HCT116 (cell line): ENCODE data around the gene PCCA. TPM values are rescaled to one million over a fixed set of nuclear protein-coding genes. Genes with fewer than 3 reads are reported as not detected.

ENCODE experiments used
- ATAC-seq: fragments of 200-7000 bp; cut with Tn5 transposase; 2 replicates; pipeline ENCODE4 v1.9.1; 2020; ENCODE audit warnings: mild to moderate bottlenecking, moderate library complexity
- BruUV-seq: library from RNA; stranded (reverse); fragments of 400-500 nt; replicated peaks from 2 replicates; lab custom pipeline; 2021; lab: Mats Ljungman, UMichigan
- CTCF ChIA-PET: fragments of 300-600 bp; sonication (Branson Sonifier 250); formaldehyde crosslinking; loops from one replicate; lab custom pipeline; 2021; ENCODE audit warnings: antibody characterized with exemption; lab: Charles Lee
- POLR2A ChIA-PET: fragments of 300-600, 350-600 bp; sonication (Branson Sonifier 250); formaldehyde crosslinking; loops from one replicate; lab custom pipeline; 2021; ENCODE audit warnings: antibody characterized with exemption; lab: Charles Lee
- RAD21 ChIA-PET, 2 experiments: fragments of 300-600 bp; sonication (Branson Sonifier 250); formaldehyde crosslinking; loops; one replicate each; lab custom pipeline; 2023; ENCODE audit warnings: low total read pairs in 2 of 2; ENCODE audit not compliant: uncharacterized antibody in 2 of 2, unreplicated experiment in 2 of 2, low non-redundant PET in 1 of 2; lab: Charles Lee
- DNase-seq: peaks from one replicate; pipeline ENCODE4 v3.0.0-alpha.2; 2010; ENCODE audit warnings: low read depth, low spot score
- H2AFZ ChIP-seq: fragments of 200-600 bp; shearing (Covaris generic), sonication (generic); 2 replicates; pipeline ENCODE4 v1.6.1; 2017; ENCODE audit warnings: low read depth, mixed run types, mixed read lengths, antibody characterized with exemption, low read length; ENCODE audit not compliant: poor library complexity, severe bottlenecking
- H3K27ac ChIP-seq: 2 replicates; pipeline ENCODE4 v1.5.1; 2012; ENCODE audit warnings: low read depth, low read length
- H3K27me3 ChIP-seq: fragments of 200-600 bp; sonication (generic); 2 replicates; pipeline ENCODE4 v1.6.1; 2016; ENCODE audit warnings: mixed run types, low read length, mixed read lengths; ENCODE audit not compliant: insufficient read depth
- H3K36me3 ChIP-seq, 2 experiments: fragments of 200-500 bp in 1 of 2; fragments of 200-600 bp in 1 of 2; sonication (Bioruptor generic) in 1 of 2; sonication (generic) in 1 of 2; 2 replicates each; pipeline versions ENCODE4 v1.5.1 to v1.6.1; 2014 to 2016; ENCODE audit warnings: low read length in 2 of 2, inconsistent platforms in 1 of 2, mixed read lengths in 1 of 2, mixed run types in 1 of 2; ENCODE audit not compliant: insufficient read depth in 2 of 2, control insufficient read depth in 1 of 2
- H3K4me1 ChIP-seq, 2 experiments: fragments of 200-600 bp in 1 of 2; sonication (generic) in 1 of 2; 2 replicates each; pipeline versions ENCODE4 v1.5.1 to v1.6.1; 2012 to 2017; ENCODE audit warnings: low read length in 2 of 2, inconsistent platforms in 1 of 2, mild to moderate bottlenecking in 1 of 2, mixed read lengths in 1 of 2, mixed run types in 1 of 2, moderate library complexity in 1 of 2; ENCODE audit not compliant: insufficient read depth in 2 of 2, control insufficient read depth in 1 of 2
- H3K4me2 ChIP-seq: fragments of 200-600 bp; sonication (generic); 2 replicates; pipeline ENCODE4 v1.6.1; 2017; ENCODE audit warnings: mixed run types, low read length, mixed read lengths
- H3K4me3 ChIP-seq, 2 experiments: fragments of 200-600 bp in 1 of 2; sonication (generic) in 1 of 2; replicated peaks in 1 of 2; 2 replicates each; pipeline ENCODE4 v1.5.1; 2011 to 2016; ENCODE audit warnings: low read length in 2 of 2, control low read depth in 1 of 2, low read depth in 1 of 2, mild to moderate bottlenecking in 1 of 2, mixed read lengths in 1 of 2, mixed run types in 1 of 2
- H3K79me2 ChIP-seq: fragments of 200-600 bp; sonication (generic); 2 replicates; pipeline ENCODE4 v1.6.1; 2017; ENCODE audit warnings: mild to moderate bottlenecking, mixed run types, low read length, moderate library complexity, mixed read lengths; ENCODE audit not compliant: insufficient read depth
- H3K9ac ChIP-seq: fragments of 200-600 bp; sonication (generic); 2 replicates; pipeline ENCODE4 v1.6.1; 2016; ENCODE audit warnings: low read length, mixed read lengths
- H3K9me2 ChIP-seq: fragments of 200-600 bp; sonication (generic), shearing (Covaris generic); 2 replicates; pipeline ENCODE4 v1.6.1; 2017; ENCODE audit warnings: mixed run types, mild to moderate bottlenecking, moderate library complexity; ENCODE audit not compliant: insufficient read depth
- H3K9me3 ChIP-seq, 2 experiments: fragments of 200-500 bp in 1 of 2; fragments of 200-600 bp in 1 of 2; sonication (Bioruptor generic) in 1 of 2; sonication (generic) in 1 of 2; 2 replicates each; pipeline ENCODE4 v1.6.1; 2014 to 2017; ENCODE audit warnings: low read length in 2 of 2, mixed read lengths in 2 of 2, inconsistent platforms in 1 of 2, low read depth in 1 of 2, mild to moderate bottlenecking in 1 of 2, mixed run types in 1 of 2, moderate library complexity in 1 of 2; ENCODE audit not compliant: control insufficient read depth in 1 of 2, insufficient read depth in 1 of 2
- H4K20me1 ChIP-seq: fragments of 200-600 bp; sonication (generic), shearing (Covaris generic); 2 replicates; pipeline ENCODE4 v1.6.1; 2017; ENCODE audit warnings: mixed run types, mild to moderate bottlenecking, moderate library complexity; ENCODE audit not compliant: insufficient read depth
- CTCF ChIP-seq, 3 experiments: fragments of 200-600 bp in 1 of 3; sonication (generic) in 1 of 3; IDR thresholded peaks in 2 of 3; conservative IDR thresholded peaks in 1 of 3; 2 replicates each; pipeline ENCODE4 v1.5.1; 2012 to 2017; ENCODE audit warnings: low read depth in 2 of 3, low read length in 2 of 3, antibody characterized with exemption in 1 of 3, borderline replicate concordance in 1 of 3, control low read depth in 1 of 3, mild to moderate bottlenecking in 1 of 3, mixed read lengths in 1 of 3, mixed run types in 1 of 3, moderate library complexity in 1 of 3; ENCODE audit not compliant: insufficient read depth in 1 of 3
- EGR1 ChIP-seq: IDR thresholded peaks from 2 replicates; pipeline ENCODE4 v1.6.1; 2012; ENCODE audit warnings: low read depth
- ELF1 ChIP-seq: IDR thresholded peaks from 2 replicates; pipeline ENCODE4 v1.6.1; 2012; ENCODE audit warnings: low read depth, borderline replicate concordance
- FOSL1 ChIP-seq: IDR thresholded peaks from 2 replicates; pipeline ENCODE4 v1.6.1; 2012; ENCODE audit warnings: low read depth
- MAX ChIP-seq: IDR thresholded peaks from 2 replicates; pipeline ENCODE4 v1.6.1; 2012
- POLR2A ChIP-seq: IDR thresholded peaks from 2 replicates; pipeline ENCODE4 v1.7.0; 2011; ENCODE audit warnings: borderline replicate concordance; ENCODE audit not compliant: insufficient read depth, insufficient read length; ENCODE audit errors: extremely low read depth
- POLR2AphosphoS5 ChIP-seq: IDR thresholded peaks from 2 replicates; pipeline ENCODE4 v1.6.1; 2011; ENCODE audit warnings: mild to moderate bottlenecking, low read depth, low read length, moderate library complexity
- RAD21 ChIP-seq: IDR thresholded peaks from 2 replicates; pipeline ENCODE4 v1.6.1; 2012; ENCODE audit warnings: low read depth, mild to moderate bottlenecking
- SIN3A ChIP-seq: IDR thresholded peaks from 2 replicates; pipeline ENCODE4 v1.6.1; 2012; ENCODE audit warnings: low read depth
- SP1 ChIP-seq: IDR thresholded peaks from 2 replicates; pipeline ENCODE4 v1.6.1; 2012; ENCODE audit warnings: low read depth
- SRF ChIP-seq: IDR thresholded peaks from 2 replicates; pipeline ENCODE4 v1.6.1; 2012; ENCODE audit warnings: low read depth
- TCF7L2 ChIP-seq: IDR thresholded peaks from 2 replicates; pipeline ENCODE4 v1.7.0; 2011; ENCODE audit warnings: borderline replicate concordance, inconsistent platforms; ENCODE audit not compliant: insufficient read depth, insufficient read length; ENCODE audit errors: extremely low read depth
- ZBTB33 ChIP-seq: IDR thresholded peaks from 2 replicates; pipeline ENCODE4 v1.6.1; 2011; ENCODE audit warnings: mild to moderate bottlenecking, low read length, moderate library complexity; ENCODE audit not compliant: insufficient replicate concordance; ENCODE audit errors: extremely low read depth
- ZFX ChIP-seq: fragments of 450-650 bp; IDR thresholded peaks from 2 replicates; pipeline ENCODE4 v1.6.1; 2017
- ZNF274 ChIP-seq: fragments of 200-500 bp; sonication (Bioruptor generic); IDR thresholded peaks from 2 replicates; pipeline ENCODE4 v1.6.1; 2014; ENCODE audit warnings: mild to moderate bottlenecking, low read depth, low read length, inconsistent platforms
- intact Hi-C: fragments of 100-400 bp; cut with micrococcal nuclease; formaldehyde crosslinking; loops from 2 replicates; pipeline ENCODE4 v1.10.0; 2022
- total RNA-seq: library from RNA; stranded (reverse); gene quantifications from one replicate; pipeline ENCODE4 v1.2.1, GENCODE V29; 2021; ENCODE audit not compliant: unreplicated experiment

PCCA gene
- total RNA-seq, 1 experiment from 2014 or later: 23.0 TPM

- Histone ChIP-seq H3K4me2 (no peak overlapping the region), H3K36me3 (no peaks in the 10 kb centered on the region), H3K4me3 (no peak overlapping the region), H3K9me3 (no peaks in the 10 kb centered on the region), H3K27ac (no peak overlapping the region), H4K20me1 (no peaks in the 10 kb centered on the region), H3K9me2 (no peaks in the 10 kb centered on the region), H3K27me3 (no peaks in the 10 kb centered on the region; the same call in 1 of the 2 replicates), H3K79me2 (no peaks in the 10 kb centered on the region), H2AFZ (no peak overlapping the region), H3K9ac (no peak overlapping the region), H3K4me1 (peaks cover 25 to 35% of the 10 kb centered on the region in 2 experiments)
- RAD21 ChIA-PET: no interaction called here
- CTCF ChIA-PET: no interaction called here
- intact Hi-C loops: no loop called here
- POLR2A ChIA-PET: no interaction called here
- BruUV-seq: no TSS peak
- TF ChIP-seq FOSL1: no peak
- TF ChIP-seq EGR1: no peak
- TF ChIP-seq POLR2AphosphoS5: no peak
- TF ChIP-seq RAD21: no peak
- no peak for TF ChIP-seq SIN3A
- TF ChIP-seq ELF1: no peak
- TF ChIP-seq SRF: no peak
- no peak for TF ChIP-seq CTCF (IDR thresholded peaks at IDR 0.05 in 2 of 3, conservative IDR thresholded peaks at IDR 0.05 in 1 of 3; ENCODE audit: borderline replicate concordance in 1 of 3, insufficient read depth in 1 of 3, low read depth in 2 of 3, low read length in 2 of 3)
- no peak for DNase-seq
- ATAC-seq: no peak
Measured at GRCh38 chr13:100451923-100452322, 363.0 kb downstream of the PCCA start.

- H3K9ac ChIP-seq: no peak overlapping the region
- H3K9me3 ChIP-seq: peaks cover 0 to 9% of the 10 kb centered on the region in 2 experiments; a peak in 1 of 4 replicates
- intact Hi-C loops: no loop called here
- H2AFZ ChIP-seq: no peak overlapping the region
- H3K9me2 ChIP-seq: no peaks in the 10 kb centered on the region
- CTCF ChIA-PET: no interaction called here
- BruUV-seq: no TSS peak
- no peaks in the 10 kb centered on the region; the same call in 1 of the 2 replicates for H3K27me3 ChIP-seq
- H3K27ac ChIP-seq: peak overlapping the region; percentile 64
- ATAC-seq (peak; percentile 89), DNase-seq (peak; percentile 79)
- peak overlapping the region; percentile 69 for H3K4me2 ChIP-seq
- H3K36me3 ChIP-seq: no peaks in the 10 kb centered on the region
- H3K4me1 ChIP-seq: peaks cover 33 to 35% of the 10 kb centered on the region in 2 experiments
- H3K4me3 ChIP-seq: peak overlapping the region in 1 of 2 experiments; percentile 10; a peak in 1 of 4 replicates
- RAD21 ChIA-PET: no interaction called here
- no peaks in the 10 kb centered on the region for H4K20me1 ChIP-seq
- H3K79me2 ChIP-seq: no peaks in the 10 kb centered on the region
- POLR2A ChIA-PET: interaction anchor here (1.3 kb wide), 1 partner anchor 11 kb away, joined by 3 read pairs; no protein-coding TSS in a partner anchor
- TF ChIP-seq ELF1: peak; percentile 11; the same call in 1 of the 2 replicates
- peak; percentile 94 for TF ChIP-seq SP1
- peak; percentile 94 for TF ChIP-seq FOSL1
- TF ChIP-seq ZBTB33: no peak
- no peak for TF ChIP-seq MAX
- TF ChIP-seq ZFX: no peak
- TF ChIP-seq SRF: 0 out of 2 replicates have a peak, but pooled peaks have one; percentile 31
- TF ChIP-seq POLR2A: no peak
- TF ChIP-seq RAD21: 0 out of 2 replicates have a peak, but pooled peaks have one; percentile 14
- peak; percentile 96 for TF ChIP-seq TCF7L2
- no peak for TF ChIP-seq ZNF274
Measured at GRCh38 chr13:100454876-100455275, 366.0 kb downstream of the PCCA start.
